ENCODE data around the gene EN1.

Gene EN1

DNA sequence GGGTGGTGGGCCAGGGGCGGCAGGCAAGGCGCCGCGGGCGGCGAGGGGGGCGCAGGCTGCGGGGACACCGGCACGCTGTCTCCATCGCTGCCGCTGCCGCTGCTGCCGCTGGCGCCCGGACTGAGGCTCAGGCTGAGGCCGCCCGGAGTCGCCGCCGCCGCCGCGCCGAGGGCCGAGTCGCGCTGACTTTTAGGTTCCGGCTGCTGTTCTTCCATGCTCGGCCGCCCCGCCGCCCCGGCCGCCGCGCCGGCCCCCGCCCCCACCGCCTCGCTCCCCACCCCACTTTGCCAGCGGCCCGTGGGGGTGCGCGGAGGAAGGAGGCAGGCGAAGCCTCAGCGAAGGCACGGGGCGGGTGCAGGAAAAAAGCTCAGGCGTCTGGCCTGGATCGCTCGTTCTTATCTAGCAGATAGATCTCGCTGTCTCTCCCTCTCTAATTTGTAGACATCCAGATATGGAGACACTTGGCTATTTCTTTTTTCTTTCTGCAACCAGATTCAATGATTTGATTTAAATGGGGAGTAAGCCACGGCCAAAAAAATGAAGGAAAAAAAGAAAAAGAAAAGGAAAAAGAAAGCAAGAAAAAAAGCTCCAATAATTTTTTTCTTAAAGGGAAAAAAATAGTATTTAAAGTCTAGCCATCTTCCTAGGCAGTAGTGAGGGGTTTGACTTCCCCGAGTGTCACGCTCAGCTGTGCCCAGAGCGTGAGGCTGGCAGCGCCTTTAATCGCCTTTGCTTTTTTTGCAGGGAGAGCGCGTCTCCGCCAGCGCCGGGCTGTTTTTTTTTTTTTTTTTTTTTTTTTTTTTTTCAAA, at the start of gene EN1:
EN1 (minus strand) TSS at position 696 of the 809 bp plus-strand sequence; CDS start at position 215, 481 bp downstream.
- no peak for DNase-seq (ENCODE audit: low read depth)

DNA sequence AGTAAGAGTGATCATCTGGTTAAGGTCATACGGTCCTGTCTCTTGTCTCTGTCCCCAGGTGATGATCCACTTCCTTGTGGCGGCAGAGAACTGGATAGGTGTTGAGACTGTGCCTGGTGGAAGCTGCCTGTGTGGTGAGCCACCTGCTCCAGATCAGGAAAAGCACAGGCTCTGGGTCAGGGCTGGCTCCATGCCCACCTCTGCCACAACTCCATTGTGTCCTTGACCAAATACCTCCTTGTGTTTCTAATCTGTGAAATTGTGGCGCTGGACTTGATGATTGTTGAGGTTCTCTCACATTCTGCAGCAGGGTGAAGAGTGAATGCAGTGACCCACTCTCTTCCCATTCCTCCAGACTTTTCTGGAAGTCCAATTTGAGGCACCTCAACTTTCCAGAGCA, 45.7 kb upstream of the EN1 start:
- no peak for DNase-seq (ENCODE audit: low read depth)

DNA sequence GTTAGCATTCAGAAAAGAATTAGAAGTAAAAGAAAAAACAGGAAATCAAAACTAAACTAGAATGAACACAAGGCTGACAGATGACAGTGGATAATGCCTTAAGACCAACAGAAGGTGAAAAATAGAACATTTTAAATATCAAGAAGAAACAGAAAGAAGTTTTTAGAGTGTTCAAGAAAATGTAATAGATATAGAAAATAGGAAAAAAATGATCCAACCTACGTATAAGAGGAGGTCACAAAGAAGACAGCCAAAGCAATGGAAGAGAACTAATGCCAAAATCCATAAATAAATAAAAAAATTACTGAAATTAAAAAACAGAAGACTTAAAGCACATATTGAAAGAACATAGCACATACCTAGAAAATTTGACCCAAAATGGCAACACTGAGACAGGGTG, 42.5 kb upstream of the EN1 start:
- DNase-seq (ENCODE audit: low read depth), result no peak

DNA sequence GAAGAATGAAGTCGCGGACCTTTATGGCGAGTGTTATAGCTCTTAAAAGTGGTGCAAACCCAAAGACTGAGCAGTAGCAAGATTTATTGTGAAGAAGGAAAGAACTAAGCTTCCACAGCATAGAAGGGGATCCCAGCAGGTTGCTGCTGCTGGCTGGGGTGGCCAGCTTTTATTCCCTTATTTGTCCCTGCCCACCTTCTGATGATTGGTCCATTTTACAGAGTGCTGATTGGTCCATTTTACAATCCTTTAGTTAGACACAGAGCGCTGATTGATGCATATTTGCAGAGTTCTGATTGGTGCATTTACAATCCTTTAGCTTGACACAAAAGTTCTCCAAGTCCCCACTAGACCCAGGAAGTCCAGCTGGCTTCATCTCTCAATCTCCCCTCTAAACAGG, 36.3 kb upstream of the EN1 start:
- DNase-seq (ENCODE audit: low read depth), result no peak

DNA sequence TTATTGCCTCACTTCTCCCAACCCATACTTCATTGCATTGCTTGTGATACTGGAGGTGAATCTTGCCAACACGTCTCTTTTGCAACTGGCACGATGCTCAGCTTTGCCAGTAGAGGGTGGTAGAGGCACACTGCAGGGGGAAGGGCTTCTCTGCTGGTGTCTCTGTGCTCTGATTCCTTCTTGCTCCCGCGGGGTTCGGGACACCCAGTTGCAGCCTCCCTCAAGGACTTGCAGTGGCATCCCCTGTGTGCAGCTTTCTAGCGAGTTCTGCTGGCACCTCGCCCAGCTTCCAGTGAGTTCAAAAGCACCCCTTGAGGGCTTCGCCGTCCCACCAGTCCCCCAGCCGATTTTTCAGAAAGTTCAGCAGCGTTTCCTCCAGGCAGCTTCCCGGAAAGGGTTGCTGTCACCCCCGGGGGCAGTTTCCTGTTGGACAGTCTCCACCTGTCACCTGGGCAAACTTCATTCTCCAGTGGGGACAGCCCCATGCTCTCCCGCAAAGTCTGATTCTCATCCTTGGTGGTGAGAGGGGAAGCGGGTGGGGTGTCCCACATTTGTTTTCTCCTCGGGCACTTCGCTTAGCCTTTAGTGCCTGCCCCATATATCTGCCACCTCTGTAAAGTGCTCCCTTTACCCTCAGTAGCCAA, 35.4 kb upstream of the EN1 start:
- peak; percentile 13 for DNase-seq (ENCODE audit: low read depth)

DNA sequence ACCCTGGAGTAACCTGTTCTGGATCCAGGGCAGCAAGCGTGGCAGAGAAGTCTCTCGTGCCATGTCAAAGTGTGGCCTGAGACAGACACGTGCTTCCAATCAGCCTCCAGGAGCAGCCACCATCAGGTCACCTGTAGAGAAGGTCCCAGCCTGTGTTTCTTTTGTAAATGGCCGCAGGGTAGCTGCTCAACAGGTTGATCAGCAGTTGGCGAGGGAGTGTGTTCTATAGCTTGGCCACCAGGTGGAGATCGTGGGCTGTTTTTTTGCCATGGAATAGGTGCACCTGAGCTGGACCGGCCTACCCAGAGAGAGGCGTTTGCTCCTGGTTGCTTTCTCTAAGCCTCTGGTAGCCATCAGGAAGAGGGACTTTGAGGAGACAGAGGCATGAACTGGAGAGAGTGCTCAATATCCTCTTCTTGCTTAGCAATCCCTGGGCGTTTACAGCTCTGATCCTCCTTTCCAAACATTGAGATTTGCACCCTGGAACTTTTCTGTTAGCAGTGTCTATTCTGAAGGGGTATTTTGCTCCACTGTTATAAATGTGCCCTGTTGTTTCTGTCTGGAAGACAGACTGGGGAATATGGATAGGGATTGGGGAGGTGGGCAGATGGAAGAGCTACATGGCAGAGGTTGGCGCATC, 34.2 kb upstream of the EN1 start:
- DNase-seq (ENCODE audit: low read depth), result no peak

DNA sequence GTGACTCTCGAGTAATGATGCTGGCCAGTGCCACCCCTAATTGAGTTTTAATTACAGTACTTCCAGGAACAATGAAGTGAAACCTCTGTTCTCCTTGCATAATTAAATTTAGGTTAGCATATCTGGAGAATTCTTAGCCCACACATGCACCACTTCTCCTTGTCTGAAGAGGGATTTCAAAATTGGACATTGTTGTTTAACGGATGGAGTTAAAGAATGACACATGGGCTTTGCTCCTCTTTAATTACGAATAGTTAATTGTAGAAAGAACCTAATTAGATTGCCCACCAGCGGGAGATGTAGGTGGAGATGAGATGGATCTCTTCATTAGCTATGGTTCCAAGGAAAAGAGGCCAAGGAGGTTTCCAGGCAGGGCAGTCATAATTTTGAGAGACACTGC, 33.1 kb upstream of the EN1 start:
- DNase-seq (ENCODE audit: low read depth), result no peak

DNA sequence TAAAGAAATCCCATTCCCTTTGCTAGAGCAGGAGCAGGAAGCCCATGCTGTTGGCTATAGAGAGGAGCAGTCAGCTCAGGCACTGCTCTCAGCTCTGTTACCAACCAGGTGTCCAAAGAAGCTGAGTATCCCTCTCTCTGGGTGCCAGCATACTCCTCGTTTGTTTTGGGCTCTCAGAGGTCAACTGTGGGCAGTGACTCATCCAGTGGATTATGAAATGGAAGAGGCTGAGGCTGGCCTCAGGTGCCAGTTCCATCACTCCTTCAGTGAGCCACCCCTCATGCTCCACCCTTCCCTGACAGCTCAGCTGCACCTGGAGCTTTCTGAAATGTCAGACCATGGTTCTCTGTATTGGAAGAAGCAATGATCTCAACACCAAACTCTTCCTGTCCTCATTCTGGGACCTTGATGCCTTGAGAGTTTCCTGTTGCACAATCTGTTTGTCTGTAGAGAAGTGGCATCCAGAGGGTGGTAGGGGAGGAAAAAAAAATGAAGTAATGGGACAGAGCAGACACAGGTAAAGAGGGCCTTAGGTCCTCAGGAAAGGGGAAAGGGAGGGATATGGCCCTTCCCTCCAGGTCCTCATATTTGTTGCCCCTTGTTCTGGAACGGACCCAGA, 31.2 kb upstream of the EN1 start:
- no peak for DNase-seq (ENCODE audit: low read depth)

DNA sequence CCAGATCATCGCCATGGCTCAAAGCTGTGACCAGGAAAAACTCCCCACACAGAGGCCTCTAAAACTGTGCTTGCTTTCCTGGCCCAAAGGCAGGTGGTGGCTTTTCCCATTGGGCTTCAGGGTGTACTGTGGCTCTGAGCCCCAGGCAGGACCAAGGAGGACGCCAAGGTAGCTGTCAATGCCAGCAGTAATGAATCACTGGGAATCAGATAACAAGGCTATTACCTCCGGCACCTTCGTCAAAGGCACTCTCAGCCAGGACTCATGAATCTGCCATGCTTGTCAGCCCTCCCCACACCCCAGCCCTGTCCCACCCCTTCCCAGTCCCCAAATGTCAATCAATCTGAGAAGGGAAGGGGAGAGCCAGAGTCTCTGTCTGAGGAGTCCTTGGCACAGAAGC, 27.9 kb upstream of the EN1 start:
- no peak for DNase-seq (ENCODE audit: low read depth)

DNA sequence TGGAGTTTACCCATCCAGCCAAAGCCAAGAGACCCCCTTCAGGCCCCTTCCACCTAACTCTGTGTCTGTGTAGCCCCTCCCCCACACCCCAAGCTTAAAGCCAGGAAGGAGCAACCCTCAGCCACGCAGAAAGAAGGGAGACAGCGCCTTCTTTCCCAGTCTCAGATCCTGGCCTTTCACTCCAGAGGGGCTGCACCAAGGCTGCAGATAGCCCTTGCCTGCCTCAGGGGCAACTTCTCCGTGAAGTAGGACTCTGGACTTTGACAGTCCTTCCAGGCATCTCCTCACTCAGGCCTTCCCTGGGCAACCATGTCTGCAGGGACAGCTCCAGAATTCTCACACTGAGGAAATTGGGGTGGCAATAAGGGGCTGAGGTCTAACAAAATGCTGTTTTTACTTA, 26.9 kb upstream of the EN1 start:
- DNase-seq (ENCODE audit: low read depth), result no peak

DNA sequence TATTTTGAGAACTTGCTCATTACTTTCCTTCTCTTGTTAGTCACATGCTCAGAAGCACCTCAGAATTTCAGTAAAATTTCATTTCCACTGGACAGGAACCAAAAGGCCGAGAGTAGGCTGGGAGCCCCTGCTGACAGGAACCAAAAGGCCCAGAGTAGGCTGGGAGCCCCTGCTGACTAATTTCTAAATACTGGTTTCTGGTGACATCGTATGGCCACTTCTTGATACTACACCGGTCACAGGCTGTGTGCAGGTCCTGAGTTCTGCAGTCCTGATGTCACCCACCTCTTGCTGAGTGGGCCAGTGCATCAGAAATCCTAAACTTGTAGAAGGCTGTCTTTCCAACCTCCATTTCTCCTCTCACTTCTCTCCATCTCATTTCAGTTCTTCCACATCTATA, 17.7 kb upstream of the EN1 start:
- DNase-seq (ENCODE audit: low read depth), result no peak

DNA sequence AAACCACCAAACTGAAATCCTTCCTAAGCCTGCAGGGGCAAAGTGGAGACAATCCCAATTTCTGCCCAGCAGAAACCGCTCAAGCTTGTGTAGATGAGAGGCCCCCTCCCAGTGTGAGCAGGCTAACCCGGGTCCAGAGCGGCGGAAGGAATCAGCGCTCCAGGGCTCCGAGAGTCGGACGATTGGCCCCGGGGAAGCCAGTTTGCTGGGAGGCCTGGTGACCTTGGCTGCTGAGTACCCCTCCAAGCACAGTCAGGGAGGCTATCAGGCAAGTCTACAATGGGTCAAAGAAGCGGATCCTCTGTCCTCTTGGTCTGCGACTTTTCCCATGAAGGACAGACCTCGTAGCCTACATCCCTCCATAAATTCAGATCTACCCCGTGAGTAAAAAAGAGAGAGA, 16.8 kb upstream of the EN1 start:
- no peak for DNase-seq (ENCODE audit: low read depth)

DNA sequence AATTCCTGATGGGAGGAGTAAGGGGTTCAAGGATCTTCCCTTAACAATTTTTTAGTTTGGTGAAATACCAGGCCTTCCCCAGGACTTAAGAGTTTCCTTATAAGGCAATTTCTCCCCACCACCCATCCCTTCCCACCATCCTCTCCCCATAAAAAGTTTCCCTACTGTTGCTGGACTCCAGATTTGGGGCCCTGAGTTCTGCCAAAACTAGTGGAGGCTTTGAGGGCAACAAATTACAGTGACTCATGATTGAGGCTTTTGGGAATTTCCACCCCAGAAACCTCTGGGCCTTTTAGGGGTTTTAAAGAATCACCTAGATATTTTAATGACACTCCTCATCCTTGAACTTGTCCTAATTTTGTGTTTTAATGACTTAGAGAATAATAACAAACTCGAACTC, 14.3 kb upstream of the EN1 start:
- no peak for DNase-seq (ENCODE audit: low read depth)

DNA sequence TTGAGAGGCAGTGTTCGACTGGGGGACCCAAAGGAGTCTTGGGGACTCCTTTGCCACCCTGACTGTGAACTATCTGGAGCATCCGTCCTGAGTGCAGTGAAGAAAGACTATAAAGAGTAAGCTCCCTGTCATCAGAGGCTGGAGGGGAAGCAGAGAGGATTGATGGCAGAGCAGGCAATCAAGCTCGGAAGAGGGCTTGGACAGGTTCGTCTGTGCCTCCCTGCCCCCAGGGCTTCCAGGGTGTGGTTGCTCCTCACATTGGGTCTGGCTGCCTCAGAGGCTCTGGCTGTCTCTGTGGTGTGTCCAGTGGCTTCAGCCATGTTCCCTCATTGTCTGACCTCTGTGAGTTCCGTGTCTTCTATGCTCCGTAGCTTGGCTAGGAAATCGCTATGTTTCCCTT, 13.8 kb upstream of the EN1 start:
- DNase-seq (ENCODE audit: low read depth), result no peak

DNA sequence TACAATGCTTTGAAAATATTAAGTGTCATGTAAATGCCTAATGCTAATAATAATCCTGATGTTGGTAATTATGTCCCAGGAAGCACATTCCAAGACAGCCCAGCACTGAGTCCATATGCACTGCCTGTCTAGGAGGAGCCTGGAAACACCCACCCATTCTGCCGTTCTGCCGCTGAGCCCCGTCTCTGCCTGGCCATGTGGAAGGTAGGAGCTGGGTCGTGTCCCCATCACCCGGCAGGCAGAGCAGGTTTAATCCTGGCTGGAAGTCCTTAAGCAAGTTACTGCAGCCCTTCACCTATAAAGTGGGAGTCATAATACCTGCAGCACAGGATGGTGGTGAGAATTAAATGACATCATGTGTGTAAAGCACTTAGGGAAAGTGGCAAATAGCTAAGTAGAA, 13.1 kb upstream of the EN1 start:
- no peak for DNase-seq (ENCODE audit: low read depth)

DNA sequence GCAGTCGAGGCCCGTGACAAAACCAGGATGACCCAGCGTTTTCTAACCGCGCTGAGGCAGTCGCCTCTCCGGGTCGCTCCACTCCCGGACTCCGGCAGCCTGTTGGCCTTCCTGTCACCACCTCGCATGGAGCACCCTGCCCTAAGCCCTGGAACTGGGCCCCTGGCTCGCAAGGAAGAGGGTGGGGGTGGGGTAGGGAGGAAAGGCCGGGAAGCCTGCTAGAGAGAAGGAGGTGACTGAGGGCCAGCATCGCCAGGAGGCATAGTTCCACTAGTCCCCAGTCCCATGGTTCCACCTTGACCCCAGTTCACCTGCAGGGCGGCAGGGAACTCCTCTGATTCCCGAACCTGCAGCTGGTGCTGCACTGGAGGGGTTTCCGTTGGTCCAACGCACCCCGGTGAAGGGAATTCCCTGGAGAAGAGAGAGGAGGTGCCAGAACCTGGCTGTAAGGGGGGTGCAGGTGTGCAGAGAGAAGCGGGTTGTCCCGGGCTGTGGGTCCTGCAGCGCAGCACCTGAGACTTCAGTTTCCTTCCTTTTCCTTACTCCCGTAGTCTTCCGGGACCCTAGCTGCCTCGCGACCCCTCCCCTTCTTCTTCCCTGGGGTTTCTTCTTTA, 11.8 kb upstream of the EN1 start:
- no peak for DNase-seq (ENCODE audit: low read depth)

DNA sequence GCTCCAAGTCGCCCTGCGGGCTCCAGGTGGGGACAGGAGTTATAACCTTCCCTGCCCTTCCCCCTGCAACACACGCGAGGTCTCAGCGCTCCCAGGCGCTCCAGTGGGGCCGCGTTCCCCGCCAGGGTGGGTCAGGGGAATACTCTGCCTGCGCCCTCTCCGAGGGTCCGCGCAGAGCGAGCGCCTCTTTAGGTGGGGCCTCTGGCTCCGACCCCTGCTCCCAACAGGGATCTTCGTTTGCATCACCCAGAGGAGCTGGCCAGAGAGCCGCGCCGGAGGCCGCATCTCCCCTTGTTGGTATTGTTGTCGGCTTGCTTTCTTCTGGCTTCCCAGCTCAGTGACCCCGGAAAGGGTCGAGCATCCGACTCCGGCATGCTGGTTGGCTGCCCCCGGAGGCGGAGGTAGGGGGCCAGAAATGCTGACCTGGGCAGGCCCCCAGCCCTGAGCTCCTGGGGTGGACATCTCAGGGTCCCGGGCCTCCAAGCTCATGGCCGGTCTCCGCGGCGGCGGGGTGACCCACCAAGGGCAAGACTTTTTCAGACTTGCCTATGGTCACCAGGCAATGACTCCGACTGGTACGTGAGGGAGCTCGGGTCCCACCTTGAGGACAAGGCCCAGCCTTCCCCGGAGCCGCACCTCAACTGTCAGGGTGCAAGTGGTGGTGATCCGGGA, 11.2 kb upstream of the EN1 start:
- no peak for DNase-seq (ENCODE audit: low read depth)

DNA sequence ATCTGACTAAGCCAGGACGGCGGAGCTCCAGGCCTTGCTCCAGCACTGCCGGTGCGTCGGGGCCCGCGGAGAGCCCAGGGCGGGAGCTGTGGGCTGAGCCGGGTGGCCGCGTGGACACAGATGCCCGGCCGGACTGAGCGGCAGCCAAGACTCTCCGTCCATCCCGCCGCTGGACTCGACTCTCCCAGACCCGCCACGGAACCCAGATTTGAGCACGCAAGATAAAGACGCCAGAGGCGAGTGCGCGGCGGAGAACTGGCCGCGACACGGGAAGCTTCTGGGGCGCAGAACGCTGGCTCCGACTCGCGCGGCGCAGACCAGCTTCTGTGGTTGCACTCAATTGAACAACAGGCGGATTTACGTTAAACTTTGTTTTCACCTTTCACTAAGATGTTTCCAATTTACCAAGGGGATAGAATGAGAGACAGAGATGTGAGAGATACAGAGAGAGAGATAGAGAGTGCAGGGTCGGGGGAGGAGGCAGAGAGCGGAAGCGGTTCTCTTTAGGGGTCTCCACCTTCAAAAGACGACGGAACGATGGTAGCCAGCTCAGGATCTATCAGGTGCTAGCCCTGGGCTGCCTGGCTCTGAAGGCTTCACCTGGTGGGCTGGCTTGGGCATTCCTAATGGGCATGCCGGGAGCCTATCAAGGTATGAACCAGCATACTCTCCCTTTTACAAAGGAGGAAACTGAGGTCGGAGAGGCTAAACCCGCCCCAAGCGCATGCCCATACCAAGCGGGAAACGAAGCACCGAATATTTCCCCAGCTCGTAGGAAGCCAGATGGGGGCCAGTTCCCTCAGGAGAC, 10.4 kb upstream of the EN1 start:
- no peak for DNase-seq (ENCODE audit: low read depth)

DNA sequence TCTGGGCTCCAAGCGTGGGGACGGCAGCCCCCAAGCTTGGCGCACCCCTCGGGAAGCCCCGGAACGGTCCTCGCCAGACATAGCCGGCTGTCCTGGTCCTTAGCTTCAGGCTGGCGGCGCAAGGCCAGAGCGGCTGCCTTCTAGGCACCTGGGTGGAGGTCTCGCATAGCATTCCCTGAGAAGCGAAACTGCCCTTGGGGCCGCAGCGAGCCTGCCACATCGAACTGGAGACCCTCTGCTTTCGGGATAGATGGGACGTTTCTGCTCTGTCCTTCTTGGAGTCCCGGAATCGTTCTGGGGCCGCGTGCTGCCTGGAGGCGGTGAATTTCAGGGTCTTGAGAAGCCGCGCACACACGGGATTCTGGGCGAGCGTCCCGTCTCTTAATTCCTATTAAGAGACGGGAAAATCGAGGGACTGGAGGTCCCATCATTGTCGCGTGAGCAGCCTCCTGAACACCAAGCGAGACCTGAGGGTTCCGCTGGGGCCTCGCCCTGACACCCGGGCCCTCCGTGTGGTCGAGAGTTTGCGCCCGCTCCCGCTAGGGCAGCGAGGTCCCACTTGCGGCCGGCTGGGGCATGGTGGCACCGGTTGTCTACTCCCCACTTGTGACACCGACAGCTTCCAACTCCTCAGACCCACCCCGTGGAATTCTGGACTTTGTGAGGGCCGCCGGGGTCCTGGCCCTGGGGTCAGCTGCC, 9.7 kb upstream of the EN1 start:
- DNase-seq (ENCODE audit: low read depth), result no peak

DNA sequence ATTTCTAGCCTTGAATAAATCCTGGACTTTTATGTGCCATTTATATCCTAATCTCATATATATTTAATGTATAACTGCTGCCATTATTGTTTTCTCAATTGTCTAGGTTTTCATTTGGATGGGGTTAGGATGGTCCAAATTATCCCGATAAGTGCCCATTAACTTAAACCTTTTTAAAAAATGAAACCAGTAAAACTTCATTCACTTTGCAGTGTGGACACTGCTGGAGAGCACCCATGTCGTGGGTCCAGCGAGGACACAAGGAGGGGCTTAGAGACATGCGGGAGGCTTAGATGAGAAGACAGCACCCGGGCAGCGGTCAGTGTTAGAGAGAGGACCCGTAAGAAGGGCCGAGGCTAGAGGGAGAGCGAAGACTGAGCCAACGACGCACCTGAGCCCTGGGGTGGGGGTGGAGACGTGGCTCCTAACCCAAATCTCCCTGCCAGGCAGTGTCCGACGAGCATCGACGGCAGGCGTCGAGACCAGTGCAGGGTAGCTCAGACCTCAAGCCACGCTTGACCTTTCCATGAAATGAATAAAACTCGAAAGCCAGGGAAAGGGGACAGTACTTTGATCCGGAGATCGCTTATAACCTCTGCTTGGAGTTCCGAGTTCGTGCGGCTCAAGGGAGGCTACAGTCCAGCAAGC, 9.0 kb upstream of the EN1 start:
- no peak for DNase-seq (ENCODE audit: low read depth)
